ENCODE data around the gene SEC61B.

DNA sequence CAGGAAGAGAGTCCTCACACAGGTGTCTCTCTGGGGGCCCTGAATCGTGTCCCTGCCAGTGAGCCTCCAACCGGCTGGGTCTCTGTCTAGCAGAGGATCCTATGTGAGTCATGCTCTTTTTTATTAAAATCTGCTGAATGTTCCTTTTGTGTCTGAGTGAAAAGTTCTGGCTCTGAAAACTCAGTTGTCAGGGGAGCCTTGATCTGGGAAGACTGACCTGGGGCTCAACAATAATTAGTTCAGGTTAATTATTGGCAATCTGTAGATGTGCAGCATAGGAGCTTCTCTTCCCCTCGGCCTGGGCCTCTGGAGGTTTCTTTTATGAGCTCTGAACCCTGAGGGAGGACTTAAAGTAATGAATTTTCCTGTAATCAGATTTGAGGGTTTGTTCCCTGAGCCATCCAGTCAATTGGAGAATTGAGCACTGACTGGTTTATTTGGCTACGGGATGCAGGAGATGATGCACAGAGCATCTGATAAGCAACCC lies 45.5 kb upstream of the SEC61B start:
- TF ChIP-seq ZNF274 (IDR thresholded peaks at IDR 0.05; ENCODE audit: low read depth, low read length) (no peak), YY1 (IDR thresholded peaks at IDR 0.05; ENCODE audit: insufficient read depth, insufficient read length) (no peak)
